ENCODE results near the gene CLASP1. TPM values are rescaled to one million over a fixed set of nuclear protein-coding genes. Genes with fewer than 3 reads are reported as not detected.

CLASP1 gene
- total RNA-seq, 2 experiments from 2014 or later, result 58.0 to 58.5 TPM

- Mint-ChIP-seq H3K27ac (no peak overlapping the region), H3K27me3 (no peaks in the 10 kb centered on the region), H3K9me3 (no peaks in the 10 kb centered on the region), H3K4me1 (ENCODE audit: low read depth) (peaks cover 30% of the 10 kb centered on the region), H3K36me3 (ENCODE audit: low read depth) (peaks cover 5% of the 10 kb centered on the region), H3K4me3 (no peak overlapping the region)
- TF ChIP-seq CTCF (IDR thresholded peaks at IDR 0.05), result no peak
- no peak for ATAC-seq (ENCODE audit: poor library complexity)
- Histone ChIP-seq H3K36me3 (ENCODE audit: insufficient read depth, low read length) (peaks cover 5% of the 10 kb centered on the region), H3K27ac (ENCODE audit: low read depth in 1 of 2, low read length in 2 of 2) (no peak overlapping the region), H3K27me3 (ENCODE audit: control insufficient read depth in 1 of 2, insufficient read depth in 2 of 2, low read length in 2 of 2) (no peaks in the 10 kb centered on the region), H3K4me3 (ENCODE audit: low read length) (no peak overlapping the region), H3K9me3 (ENCODE audit: control insufficient read depth in 1 of 2, insufficient read depth in 1 of 2, low read length in 2 of 2) (no peaks in the 10 kb centered on the region), H3K4me1 (ENCODE audit: insufficient read depth, low read length) (peaks cover 2% of the 10 kb centered on the region)
- POLR2A ChIA-PET, result no interaction called here
- CTCF ChIA-PET, result interaction anchor here (0.5 kb wide), 1 partner anchor 146 kb away, joined by 3 read pairs; no protein-coding TSS in a partner anchor
- intact Hi-C loops (cut with DNase I, micrococcal nuclease), result no loop called here
- no peak for DNase-seq
These were observed 65.7 kb downstream of the CLASP1 start for GRCh38 chr2:121583555-121583954.

GRCh38 chr2:121582272-121582671, 67.0 kb downstream of the CLASP1 start:
- no peaks in the 10 kb centered on the region for H3K9me3 Mint-ChIP-seq
- POLR2A ChIA-PET, result no interaction called here
- H3K27me3 Mint-ChIP-seq, result no peaks in the 10 kb centered on the region
- H3K4me1 Mint-ChIP-seq (ENCODE audit: low read depth), result peaks cover 34% of the 10 kb centered on the region
- CTCF ChIA-PET, result no interaction called here
- H3K4me3 ChIP-seq (ENCODE audit: low read length), result no peak overlapping the region
- no peak for DNase-seq
- peaks cover 5% of the 10 kb centered on the region for H3K36me3 ChIP-seq (ENCODE audit: insufficient read depth, low read length)
- ATAC-seq (ENCODE audit: poor library complexity), result no peak
- no peak overlapping the region for H3K27ac ChIP-seq (ENCODE audit: low read depth in 1 of 2, low read length in 2 of 2)
- peaks cover 2% of the 10 kb centered on the region for H3K4me1 ChIP-seq (ENCODE audit: insufficient read depth, low read length)
- H3K27ac Mint-ChIP-seq, result no peak overlapping the region
- TF ChIP-seq CTCF (IDR thresholded peaks at IDR 0.05), result no peak
- no peaks in the 10 kb centered on the region for H3K36me3 Mint-ChIP-seq (ENCODE audit: low read depth)
- H3K27me3 ChIP-seq (ENCODE audit: control insufficient read depth in 1 of 2, insufficient read depth in 2 of 2, low read length in 2 of 2), result no peaks in the 10 kb centered on the region
- intact Hi-C loops (cut with DNase I, micrococcal nuclease), result no loop called here
- no peaks in the 10 kb centered on the region for H3K9me3 ChIP-seq (ENCODE audit: control insufficient read depth in 1 of 2, insufficient read depth in 1 of 2, low read length in 2 of 2)
- no peak overlapping the region for H3K4me3 Mint-ChIP-seq

GRCh38 chr2:121579309-121579708, 70.0 kb downstream of the CLASP1 start:
- H3K4me1 Mint-ChIP-seq (ENCODE audit: low read depth), result peaks cover 43% of the 10 kb centered on the region
- H3K9me3 Mint-ChIP-seq, result no peaks in the 10 kb centered on the region
- no peak for TF ChIP-seq CTCF (IDR thresholded peaks at IDR 0.05)
- H3K27ac Mint-ChIP-seq, result no peak overlapping the region
- Histone ChIP-seq H3K4me1 (ENCODE audit: insufficient read depth, low read length) (peaks cover 2% of the 10 kb centered on the region), H3K27me3 (ENCODE audit: control insufficient read depth in 1 of 2, insufficient read depth in 2 of 2, low read length in 2 of 2) (no peaks in the 10 kb centered on the region), H3K36me3 (ENCODE audit: insufficient read depth, low read length) (no peaks in the 10 kb centered on the region), H3K27ac (ENCODE audit: low read depth in 1 of 2, low read length in 2 of 2) (no peak overlapping the region), H3K4me3 (ENCODE audit: low read length) (no peak overlapping the region), H3K9me3 (ENCODE audit: control insufficient read depth in 1 of 2, insufficient read depth in 1 of 2, low read length in 2 of 2) (no peaks in the 10 kb centered on the region)
- ATAC-seq (ENCODE audit: poor library complexity), result no peak
- intact Hi-C loops (cut with DNase I, micrococcal nuclease), result no loop called here
- POLR2A ChIA-PET, result no interaction called here
- H3K36me3 Mint-ChIP-seq (ENCODE audit: low read depth), result no peaks in the 10 kb centered on the region
- H3K4me3 Mint-ChIP-seq, result no peak overlapping the region
- H3K27me3 Mint-ChIP-seq, result no peaks in the 10 kb centered on the region
- DNase-seq, result no peak
- CTCF ChIA-PET, result no interaction called here

All from CD4-positive, alpha-beta T cell (primary cell).